Activated naive CD8-positive, alpha-beta T cell (primary cell): ENCODE data around the gene CSMD2.
"Not testable (repeated sequence)": the region's sequence is repeated elsewhere in the genome, so short reads cannot be mapped to it uniquely, and the experiment has no call there.

Experiments used
- H3K27ac Mint-ChIP-seq: one replicate; pipeline ENCODE4 v1.8.0; 2021; ENCODE audit warnings: mixed read lengths
- H3K27me3 Mint-ChIP-seq: one replicate; pipeline ENCODE4 v1.8.0; 2021; ENCODE audit warnings: mixed read lengths
- H3K36me3 Mint-ChIP-seq: one replicate; pipeline ENCODE4 v1.8.0; 2021; ENCODE audit warnings: mixed read lengths
- H3K4me1 Mint-ChIP-seq: one replicate; pipeline ENCODE4 v1.8.0; 2021; ENCODE audit warnings: low read depth, mixed read lengths
- H3K4me3 Mint-ChIP-seq: one replicate; pipeline ENCODE4 v1.8.0; 2021; ENCODE audit warnings: mild to moderate bottlenecking, mixed read lengths
- H3K9me3 Mint-ChIP-seq: one replicate; pipeline ENCODE4 v1.8.0; 2021; ENCODE audit warnings: low read depth, mixed read lengths

The CSMD2 gene

GRCh38 chr1:34164771-34165391 is at the start of gene CSMD2:
CSMD2 (minus strand) TSS chr1:34165230; CDS start chr1:34165097, 133 bp downstream.
- Mint-ChIP-seq H3K4me3 (peak within 1 kb of the TSS; percentile 60), H3K4me1 (peaks cover 8% of the 10 kb centered on the region), H3K9me3 (no peaks in the 10 kb centered on the region), H3K36me3 (no peaks in the 10 kb centered on the region), H3K27ac (no peak within 1 kb of the TSS), H3K27me3 (peaks cover 33% of the 10 kb centered on the region)

GRCh38 chr1:34213956-34214355 is 48.9 kb upstream of the CSMD2 start:
- Mint-ChIP-seq H3K36me3 (no peaks in the 10 kb centered on the region), H3K27me3 (peaks cover 2% of the 10 kb centered on the region), H3K4me1 (no peaks in the 10 kb centered on the region), H3K4me3 (no peak overlapping the region), H3K27ac (no peak overlapping the region), H3K9me3 (no peaks in the 10 kb centered on the region)

- Mint-ChIP-seq H3K4me3 (no peak overlapping the region), H3K27ac (no peak overlapping the region), H3K27me3 (peaks cover 2% of the 10 kb centered on the region), H3K36me3 (no peaks in the 10 kb centered on the region), H3K9me3 (no peaks in the 10 kb centered on the region), H3K4me1 (no peaks in the 10 kb centered on the region)
These were observed 47.6 kb upstream of the CSMD2 start for GRCh38 chr1:34212673-34213072.

GRCh38 chr1:34199927-34200326 is 34.9 kb upstream of the CSMD2 start:
- Mint-ChIP-seq H3K36me3 (no peaks in the 10 kb centered on the region), H3K27me3 (peaks cover 6% of the 10 kb centered on the region)

GRCh38 chr1:34192621-34193020 is 27.6 kb upstream of the CSMD2 start:
- Mint-ChIP-seq H3K9me3 (no peaks in the 10 kb centered on the region), H3K36me3 (no peaks in the 10 kb centered on the region), H3K4me3 (no peak overlapping the region), H3K4me1 (no peaks in the 10 kb centered on the region), H3K27me3 (peaks cover 12% of the 10 kb centered on the region), H3K27ac (no peak overlapping the region)

More at GRCh38 chr1:34199927-34200326, 34.9 kb upstream of the CSMD2 start:
- Mint-ChIP-seq H3K9me3 (no peaks in the 10 kb centered on the region), H3K4me3 (no peak overlapping the region), H3K4me1 (no peaks in the 10 kb centered on the region), H3K27ac (no peak overlapping the region)

GRCh38 chr1:34190692-34191091 is 25.7 kb upstream of the CSMD2 start:
- H3K27me3 Mint-ChIP-seq = peaks cover 23% of the 10 kb centered on the region
- no peaks in the 10 kb centered on the region for H3K36me3 Mint-ChIP-seq
- no peak overlapping the region for H3K4me3 Mint-ChIP-seq
- H3K27ac Mint-ChIP-seq = no peak overlapping the region
- H3K9me3 Mint-ChIP-seq = no peaks in the 10 kb centered on the region
- no peaks in the 10 kb centered on the region for H3K4me1 Mint-ChIP-seq

GRCh38 chr1:34188985-34189384 is 24.0 kb upstream of the CSMD2 start:
- no peak overlapping the region for H3K4me3 Mint-ChIP-seq
- H3K9me3 Mint-ChIP-seq = no peaks in the 10 kb centered on the region
- H3K4me1 Mint-ChIP-seq = no peaks in the 10 kb centered on the region
- no peak overlapping the region for H3K27ac Mint-ChIP-seq
- peaks cover 25% of the 10 kb centered on the region for H3K27me3 Mint-ChIP-seq
- no peaks in the 10 kb centered on the region for H3K36me3 Mint-ChIP-seq

- H3K36me3 Mint-ChIP-seq = no peaks in the 10 kb centered on the region
These were observed 23.4 kb upstream of the CSMD2 start for GRCh38 chr1:34188418-34188817.

GRCh38 chr1:34186741-34187494 is 21.9 kb upstream of the CSMD2 start:
- Mint-ChIP-seq H3K27me3 (peaks cover 25% of the 10 kb centered on the region), H3K36me3 (no peaks in the 10 kb centered on the region)

More at GRCh38 chr1:34188418-34188817, 23.4 kb upstream of the CSMD2 start:
- Mint-ChIP-seq H3K27me3 (peaks cover 25% of the 10 kb centered on the region), H3K9me3 (no peaks in the 10 kb centered on the region), H3K4me3 (no peak overlapping the region), H3K27ac (no peak overlapping the region), H3K4me1 (no peaks in the 10 kb centered on the region)

GRCh38 chr1:34183381-34183780 is 18.4 kb upstream of the CSMD2 start:
- H3K4me1 Mint-ChIP-seq, H3K36me3 Mint-ChIP-seq, H3K9me3 Mint-ChIP-seq, H3K4me3 Mint-ChIP-seq, H3K27ac Mint-ChIP-seq: not testable (repeated sequence)
- peaks cover 23% of the 10 kb centered on the region for H3K27me3 Mint-ChIP-seq

More at GRCh38 chr1:34186741-34187494, 21.9 kb upstream of the CSMD2 start:
- Mint-ChIP-seq H3K27ac (no peak overlapping the region), H3K9me3 (no peaks in the 10 kb centered on the region), H3K4me3 (no peak overlapping the region), H3K4me1 (no peaks in the 10 kb centered on the region)

- no peaks in the 10 kb centered on the region for H3K9me3 Mint-ChIP-seq
- H3K36me3 Mint-ChIP-seq = no peaks in the 10 kb centered on the region
- H3K4me1 Mint-ChIP-seq = no peaks in the 10 kb centered on the region
- no peak overlapping the region for H3K27ac Mint-ChIP-seq
- peaks cover 22% of the 10 kb centered on the region for H3K27me3 Mint-ChIP-seq
- no peak overlapping the region for H3K4me3 Mint-ChIP-seq
These were observed 13.0 kb upstream of the CSMD2 start for GRCh38 chr1:34178072-34178471.

GRCh38 chr1:34176830-34177603 is 12.0 kb upstream of the CSMD2 start, which contains the start of gene C1orf94:
C1orf94 (plus strand) TSS chr1:34176907; CDS start chr1:34177790, 883 bp downstream.
- Mint-ChIP-seq H3K4me1 (no peaks in the 10 kb centered on the region), H3K36me3 (no peaks in the 10 kb centered on the region), H3K27ac (no peak within 1 kb of the TSS), H3K9me3 (no peaks in the 10 kb centered on the region), H3K27me3 (peaks cover 21% of the 10 kb centered on the region), H3K4me3 (no peak within 1 kb of the TSS)

- Mint-ChIP-seq H3K27ac (no peak overlapping the region), H3K27me3 (peaks cover 26% of the 10 kb centered on the region), H3K4me1 (no peaks in the 10 kb centered on the region), H3K4me3 (no peak overlapping the region), H3K36me3 (no peaks in the 10 kb centered on the region), H3K9me3 (no peaks in the 10 kb centered on the region)
These were observed 10.7 kb upstream of the CSMD2 start for GRCh38 chr1:34175744-34176143.

- Mint-ChIP-seq H3K9me3 (no peaks in the 10 kb centered on the region), H3K27ac (no peak overlapping the region), H3K36me3 (no peaks in the 10 kb centered on the region), H3K4me3 (no peak overlapping the region), H3K27me3 (peaks cover 29% of the 10 kb centered on the region), H3K4me1 (peaks cover 8% of the 10 kb centered on the region)
These were observed 2.4 kb upstream of the CSMD2 start for GRCh38 chr1:34167389-34167788.
